CD4-positive, alpha-beta T cell treated with Interleukin-1 beta for 1 hour (primary cell): ENCODE data around the gene NWD2.

Source experiments
- DNase-seq, 2 donors: peaks; one replicate each; pipeline ENCODE4 v3.0.0-alpha.2; 2020 to 2022

The NWD2 gene

GRCh38 chr4:37443137-37443536 lies 198.6 kb downstream of the NWD2 start:
- DNase-seq, result no peak

DNA sequence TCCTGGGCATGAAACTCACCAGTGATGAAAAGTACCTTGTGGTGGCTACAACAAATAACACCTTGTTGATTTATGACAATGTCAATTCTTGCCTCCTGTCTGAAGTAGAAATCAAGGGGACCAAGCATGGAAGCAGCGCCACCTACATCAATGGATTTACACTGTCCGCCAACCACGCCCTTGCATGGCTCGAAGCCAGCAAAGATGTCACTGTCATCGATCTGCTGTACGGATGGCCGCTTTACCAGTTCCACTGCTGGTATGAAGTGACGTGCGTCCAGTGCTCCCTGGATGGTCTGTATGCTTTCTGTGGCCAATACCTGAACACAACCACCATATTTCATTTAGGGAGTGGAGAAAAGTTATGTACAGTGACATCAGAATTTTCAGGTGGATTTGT lies 200.5 kb downstream of the NWD2 start:
- no peak for DNase-seq

DNA sequence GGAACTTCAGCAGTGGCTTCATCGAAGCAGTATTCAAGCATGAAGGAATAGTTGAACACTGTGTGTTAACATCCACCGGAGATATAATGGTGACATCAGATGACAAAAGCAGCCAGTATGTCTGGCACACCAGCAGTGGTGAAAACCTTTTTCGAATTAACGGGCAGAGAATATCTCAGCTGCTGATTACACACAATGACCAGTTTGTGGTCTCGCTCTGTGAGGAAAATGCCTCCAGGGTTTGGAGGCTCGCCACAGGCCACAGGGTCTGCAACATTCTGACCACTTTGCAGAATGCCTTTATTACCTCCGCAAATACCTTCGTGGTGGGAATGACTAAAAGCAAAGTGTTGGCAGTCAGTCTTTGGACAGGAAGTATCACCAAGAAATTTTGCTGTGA lies 201.5 kb downstream of the NWD2 start:
- no peak for DNase-seq

- no peak for DNase-seq
These were observed 203.3 kb downstream of the NWD2 start for GRCh38 chr4:37447886-37448285.

GRCh38 chr4:37450309-37450708 lies 205.8 kb downstream of the NWD2 start:
- DNase-seq, result no peak

DNA sequence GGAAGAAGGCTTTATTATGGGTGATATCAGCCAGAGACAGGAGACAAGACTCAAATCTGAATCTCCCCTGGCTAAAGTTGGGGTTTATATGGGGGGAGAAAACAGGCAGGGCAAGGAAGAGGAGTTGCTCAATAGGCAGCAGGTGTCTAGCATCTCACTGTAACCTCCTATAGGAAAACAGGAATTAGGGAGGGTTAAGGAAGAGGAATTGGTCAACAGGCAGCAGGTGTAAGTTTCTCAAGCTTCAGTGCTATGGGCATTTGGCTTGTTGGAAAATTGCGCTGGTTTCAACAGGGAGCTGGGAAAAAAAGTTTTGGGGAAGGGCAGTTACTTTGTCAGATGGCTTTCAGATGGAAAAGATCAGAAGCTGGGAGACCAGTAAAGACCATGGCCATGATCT lies 206.4 kb downstream of the NWD2 start:
- no peak for DNase-seq

GRCh38 chr4:37451656-37452055 lies 207.1 kb downstream of the NWD2 start:
- DNase-seq, result no peak

GRCh38 chr4:37452952-37453280 lies 208.4 kb downstream of the NWD2 start:
- DNase-seq, result peak; percentile 9 to 40

DNA sequence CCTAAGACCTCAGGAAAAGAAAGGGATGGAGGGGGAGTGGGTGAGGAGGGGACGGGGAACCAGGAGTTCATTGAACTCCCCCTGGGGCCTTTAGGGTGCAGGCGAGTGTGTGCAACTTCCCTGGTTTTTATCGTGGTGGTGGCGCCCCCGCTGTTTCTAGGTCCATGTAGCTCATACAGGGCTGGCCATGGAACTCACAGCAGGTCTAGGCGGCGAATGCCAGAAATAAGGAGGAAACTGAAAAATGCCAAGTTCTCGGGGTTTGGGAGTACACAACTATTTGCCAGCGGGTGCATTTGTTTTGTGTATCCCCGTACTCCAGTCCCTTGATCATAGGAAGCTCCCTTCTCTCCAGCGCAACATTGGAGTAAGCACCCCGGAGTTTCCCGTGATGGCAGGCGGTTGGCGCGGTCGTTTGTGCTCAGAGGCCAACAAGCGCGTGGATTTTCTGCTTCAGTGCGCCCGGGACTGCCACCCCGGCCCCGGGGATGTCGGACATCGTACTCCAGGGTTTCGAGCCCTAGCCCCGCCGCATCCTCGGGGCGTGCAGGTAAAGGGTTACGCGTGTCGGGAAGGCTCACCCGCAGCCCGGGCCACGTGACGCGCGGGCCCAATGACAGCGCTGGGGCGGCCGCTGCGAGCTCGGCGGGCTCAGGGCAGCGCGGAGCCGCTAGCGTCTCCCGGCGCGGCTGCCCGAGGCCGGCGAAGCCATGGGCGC lies 208.9 kb downstream of the NWD2 start:
- peak; percentile 33 to 41 for DNase-seq

DNA sequence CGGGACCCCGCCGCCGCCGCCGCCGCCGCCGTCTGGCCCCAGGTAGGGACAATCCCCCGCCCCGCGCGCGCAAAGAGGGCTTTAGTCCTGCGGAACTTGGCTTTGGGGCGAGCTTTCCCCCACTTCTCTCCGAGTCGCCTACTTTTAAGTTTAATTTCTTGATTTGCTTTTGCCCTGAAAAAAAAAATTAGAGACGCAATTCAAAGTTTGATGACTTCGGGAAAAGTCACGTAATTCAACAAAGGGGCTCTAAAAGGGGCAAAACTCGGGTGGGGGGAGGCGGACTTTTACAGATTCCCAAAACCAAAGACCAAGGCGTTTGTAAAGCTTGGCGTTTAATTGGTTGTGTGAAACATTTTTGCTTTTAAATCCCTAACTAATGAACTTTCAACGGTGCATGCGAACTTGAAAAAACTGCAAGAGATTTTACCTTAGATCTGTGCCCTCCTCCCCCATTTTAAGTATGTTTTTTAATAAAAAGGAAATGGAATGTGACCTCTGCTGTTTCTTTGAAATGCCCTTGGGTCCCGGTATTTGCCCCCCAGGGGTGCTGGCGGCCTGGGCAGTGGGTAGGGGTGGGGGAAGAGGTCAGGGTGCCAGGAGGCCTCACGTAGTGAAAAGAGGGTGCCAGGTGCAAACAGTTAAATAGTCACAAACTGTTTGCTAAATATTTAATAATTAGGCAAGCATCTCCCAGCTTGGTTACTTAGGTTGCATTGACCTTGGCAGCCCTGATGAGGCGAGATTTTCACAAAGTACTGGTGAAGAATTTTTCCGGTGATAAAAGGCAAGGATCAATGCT lies 209.7 kb downstream of the NWD2 start:
- no peak for DNase-seq

GRCh38 chr4:37455301-37456131 lies 211.0 kb downstream of the NWD2 start:
- no peak for DNase-seq

- DNase-seq, result no peak
These were observed 217.3 kb downstream of the NWD2 start for GRCh38 chr4:37461801-37462200.

DNA sequence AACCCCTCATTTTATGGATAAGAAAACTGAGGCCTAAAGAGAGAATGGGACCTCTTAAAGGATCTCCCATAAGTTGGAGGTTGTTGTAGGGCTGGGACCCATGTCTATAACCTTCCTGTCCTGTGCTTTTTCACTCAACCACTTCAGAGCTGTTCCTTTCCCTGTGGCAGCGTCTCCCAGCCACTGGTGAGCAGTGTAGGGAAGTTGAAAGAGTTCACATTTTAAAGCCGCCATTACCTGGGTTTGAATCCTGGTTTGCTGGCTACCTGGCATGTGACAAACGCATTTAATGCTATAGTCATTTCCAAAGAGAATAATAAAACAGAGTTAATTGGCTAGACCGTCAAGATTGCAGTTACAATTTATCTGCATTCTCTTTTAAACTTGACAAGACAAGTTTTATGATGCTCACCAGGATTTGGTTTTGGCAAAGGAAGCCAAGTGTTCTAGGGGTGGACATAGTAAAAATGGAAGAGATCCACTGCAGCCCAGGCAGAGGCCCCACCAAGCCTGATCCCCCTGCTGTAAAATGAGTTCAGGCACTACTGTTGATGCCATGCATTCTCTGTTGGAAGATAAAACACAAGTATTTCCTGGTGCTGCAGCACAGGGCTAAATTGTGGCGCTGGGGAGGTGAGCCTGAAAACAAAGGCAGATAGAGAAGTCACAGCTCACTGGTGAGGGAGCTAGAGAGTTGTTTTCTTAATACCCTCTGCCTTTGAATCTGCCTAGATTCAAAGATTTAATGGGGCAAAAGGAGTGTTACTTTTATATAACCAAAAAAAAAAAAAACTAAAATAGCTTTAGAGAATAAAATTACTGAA lies 218.7 kb downstream of the NWD2 start:
- no peak for DNase-seq

DNA sequence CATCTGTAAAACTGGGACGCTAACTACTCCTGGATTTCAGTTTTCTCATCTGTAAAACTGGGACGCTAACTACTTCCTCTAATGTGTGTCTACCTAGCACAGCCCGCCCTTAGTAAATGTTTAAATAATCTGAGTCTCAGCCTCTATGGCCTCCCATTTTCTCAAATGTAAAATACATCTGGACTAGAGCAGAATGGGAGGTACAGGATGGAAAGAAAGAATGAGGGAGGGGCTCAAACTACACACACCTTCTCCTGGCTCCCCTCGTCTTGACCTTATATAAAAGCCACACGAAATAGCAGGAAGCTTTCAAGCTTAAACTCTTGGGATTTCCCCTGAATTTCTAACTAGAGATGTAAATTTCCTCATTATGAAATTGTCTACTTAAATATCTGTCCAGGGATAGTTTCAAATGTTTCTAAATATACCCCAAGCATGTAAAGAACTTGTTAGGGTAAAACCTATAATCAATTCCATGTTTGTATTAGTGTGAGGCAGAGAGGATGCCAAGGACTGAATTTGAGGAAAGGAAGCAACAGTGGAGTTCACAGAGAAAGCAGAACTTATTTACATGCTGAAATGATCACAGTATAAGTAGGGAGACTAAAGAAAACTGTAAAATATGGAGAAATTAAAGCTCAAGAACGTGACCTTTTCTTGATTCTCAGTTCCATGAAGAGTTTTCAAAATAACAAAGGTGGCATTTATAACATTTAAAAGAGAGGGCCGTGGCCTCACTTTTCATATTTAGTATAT lies 220.0 kb downstream of the NWD2 start:
- DNase-seq, result no peak

DNA sequence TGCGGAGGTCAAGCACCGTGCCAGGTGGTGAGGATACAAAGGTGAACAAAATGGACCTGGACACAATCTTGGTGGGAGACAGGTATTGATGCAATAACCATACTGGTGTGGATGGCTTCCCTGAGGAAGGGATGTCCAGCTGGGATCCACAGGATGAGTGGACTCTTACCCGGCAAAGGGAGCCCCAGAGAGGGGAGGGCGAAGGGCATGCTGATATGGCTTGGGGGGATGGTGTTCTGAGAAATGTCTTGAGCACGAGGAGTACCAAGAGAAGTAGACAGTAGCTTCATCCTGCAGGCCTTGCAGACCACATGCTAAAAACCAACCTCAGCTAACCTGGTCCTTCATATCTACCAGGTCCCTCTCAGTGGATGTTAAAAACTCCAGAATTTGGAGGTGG lies 220.8 kb downstream of the NWD2 start:
- DNase-seq, result no peak

- no peak for DNase-seq
These were observed 221.3 kb downstream of the NWD2 start for GRCh38 chr4:37465845-37466244.

- DNase-seq, result no peak
These were observed 222.7 kb downstream of the NWD2 start for GRCh38 chr4:37467223-37467622.

DNA sequence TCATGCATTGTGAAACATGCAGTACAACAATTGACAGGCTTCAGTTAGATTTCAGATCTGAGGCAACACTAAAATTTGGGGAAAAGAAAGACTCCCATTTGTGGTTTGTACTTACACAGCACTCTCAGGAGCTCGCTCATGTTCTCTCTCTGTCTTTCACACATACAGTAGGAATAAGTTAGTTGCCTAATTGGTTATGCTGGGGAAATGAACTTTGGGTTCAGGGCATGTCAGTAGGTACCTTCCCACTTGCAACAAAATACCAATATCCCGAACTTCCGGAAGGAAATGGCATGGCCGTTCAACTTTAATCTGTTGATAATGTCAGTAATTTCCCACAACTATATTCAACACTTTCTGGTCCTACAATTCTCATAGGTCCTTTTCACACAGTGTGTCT lies 223.3 kb downstream of the NWD2 start:
- no peak for DNase-seq

DNA sequence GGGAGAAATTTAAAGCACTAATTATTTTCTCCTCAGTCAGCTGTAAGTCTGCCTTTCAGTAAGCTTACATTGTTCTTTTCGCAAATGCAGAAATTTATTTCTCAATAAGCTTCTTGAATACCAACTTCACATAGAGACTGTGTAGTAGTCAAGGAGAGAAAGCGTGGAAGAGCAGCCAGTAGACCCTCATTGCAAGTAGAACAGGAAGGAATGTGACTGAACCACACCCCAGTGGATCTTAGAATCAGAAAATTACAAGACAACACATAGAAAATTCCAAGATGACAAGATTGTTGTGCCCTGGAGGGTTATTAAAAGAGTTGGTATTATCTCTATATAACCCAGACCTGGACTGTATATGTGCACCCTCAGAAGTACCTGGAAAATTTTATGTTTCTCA lies 224.7 kb downstream of the NWD2 start:
- no peak for DNase-seq

DNA sequence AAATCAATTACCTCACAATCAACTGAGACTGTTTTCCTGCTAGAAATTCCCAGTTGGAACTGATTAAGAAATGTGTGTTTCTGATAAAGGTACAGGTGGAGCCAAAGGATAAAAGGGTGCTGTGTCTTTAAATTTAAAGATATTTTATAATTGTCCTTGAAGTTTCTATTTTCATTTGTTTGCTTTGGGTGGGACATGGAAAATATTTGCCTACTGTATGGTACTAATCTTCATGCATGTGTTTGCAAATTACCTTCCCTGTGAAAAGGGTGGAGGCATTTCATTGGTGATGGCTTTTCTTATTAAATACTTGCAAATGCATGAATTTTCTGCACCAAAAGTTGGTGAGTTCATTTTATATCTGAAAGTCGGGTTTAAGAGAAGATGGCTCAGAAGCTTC lies 225.7 kb downstream of the NWD2 start:
- DNase-seq, result no peak

DNA sequence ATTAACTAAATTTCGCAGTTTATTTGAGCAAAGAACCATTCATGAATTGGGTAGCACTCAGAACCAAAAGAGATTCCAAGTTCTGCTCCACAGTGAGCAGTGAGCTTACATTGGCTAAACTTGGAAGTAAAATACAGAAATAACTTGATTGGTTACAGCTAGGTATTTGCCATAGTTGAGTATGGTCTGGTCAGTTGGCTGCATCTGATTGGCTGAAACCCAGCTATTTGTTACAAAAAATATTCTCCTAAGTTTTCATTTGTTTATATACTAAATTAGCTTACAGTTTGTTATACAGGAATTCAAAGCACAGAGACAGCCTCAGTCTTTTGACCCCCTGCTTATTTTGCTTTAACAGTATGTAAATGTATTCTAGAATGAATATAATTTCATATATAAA lies 226.6 kb downstream of the NWD2 start:
- no peak for DNase-seq

- DNase-seq, result peak in 1 of 2 donors; percentile 36
These were observed 227.4 kb downstream of the NWD2 start for GRCh38 chr4:37471971-37472370.
